RPMI8226 (cell line): ENCODE measurements around the gene FOCAD.
A peak's percentile ranks its signal among the peaks of the same experiment; 100 is the strongest.
"Not testable (repeated sequence)": the region's sequence is repeated elsewhere in the genome, so short reads cannot be mapped to it uniquely, and the experiment has no call there.

ENCODE experiments used
- DNase-seq: peaks from one replicate; pipeline ENCODE4 v3.0.0-alpha.2; 2015

The FOCAD gene

GRCh38 chr9:20673537-20673936 lies 10.5 kb upstream of the FOCAD start:
- not testable (repeated sequence) for DNase-seq

- DNase-seq: no peak
Measured at GRCh38 chr9:20681467-20681866, 2.6 kb upstream of the FOCAD start.

GRCh38 chr9:20683351-20684034 lies 566 bp upstream of the FOCAD start:
- DNase-seq: peak; percentile 9

- no peak for DNase-seq
Measured at GRCh38 chr9:20684875-20685696, 1.0 kb downstream of the FOCAD start.

- DNase-seq: no peak
Measured at GRCh38 chr9:20685769-20686168, 1.7 kb downstream of the FOCAD start.

GRCh38 chr9:20689833-20690232 lies 5.8 kb downstream of the FOCAD start:
- no peak for DNase-seq

- no peak for DNase-seq
Measured at GRCh38 chr9:20692554-20692953, 8.5 kb downstream of the FOCAD start.

- DNase-seq: no peak
Measured at GRCh38 chr9:20693068-20693467, 9.0 kb downstream of the FOCAD start.

- no peak for DNase-seq
Measured at GRCh38 chr9:20694248-20694647, 10.2 kb downstream of the FOCAD start.

GRCh38 chr9:20697021-20697719 lies 13.1 kb downstream of the FOCAD start:
- DNase-seq: no peak

GRCh38 chr9:20698782-20699181 lies 14.7 kb downstream of the FOCAD start:
- DNase-seq: no peak

GRCh38 chr9:20701060-20701459 lies 17.0 kb downstream of the FOCAD start:
- DNase-seq: no peak

- DNase-seq: no peak
Measured at GRCh38 chr9:20702570-20702969, 18.5 kb downstream of the FOCAD start.

GRCh38 chr9:20703146-20703545 lies 19.1 kb downstream of the FOCAD start:
- DNase-seq: no peak

GRCh38 chr9:20707708-20708107 lies 23.6 kb downstream of the FOCAD start:
- no peak for DNase-seq

- no peak for DNase-seq
Measured at GRCh38 chr9:20713172-20713571, 29.1 kb downstream of the FOCAD start.

- DNase-seq: no peak
Measured at GRCh38 chr9:20714442-20715415, 30.7 kb downstream of the FOCAD start.

- DNase-seq: no peak
Measured at GRCh38 chr9:20722221-20722620, 38.2 kb downstream of the FOCAD start.

- no peak for DNase-seq
Measured at GRCh38 chr9:20725675-20726074, 41.6 kb downstream of the FOCAD start.

GRCh38 chr9:20726144-20726543 lies 42.1 kb downstream of the FOCAD start:
- no peak for DNase-seq

GRCh38 chr9:20728493-20729220 lies 44.6 kb downstream of the FOCAD start:
- no peak for DNase-seq

GRCh38 chr9:20729523-20729922 lies 45.5 kb downstream of the FOCAD start:
- DNase-seq: no peak
